Panc1 (cell line): ENCODE data around the gene MACROD2. TPM values are rescaled to one million over a fixed set of nuclear protein-coding genes. Genes with fewer than 3 reads are reported as not detected.

Experiments
- ATAC-seq: fragments of 200-7000 bp; cut with Tn5 transposase; 2 replicates; pipeline ENCODE4 v1.9.1; 2020; ENCODE audit warnings: mild to moderate bottlenecking, moderate library complexity
- BruUV-seq: library from RNA; stranded (reverse); fragments of 400-500 nt; replicated peaks from 2 replicates; lab custom pipeline; 2021; lab: Mats Ljungman, UMichigan
- CTCF ChIA-PET: fragments of 300-600 bp; sonication (Branson Sonifier 250); formaldehyde crosslinking; loops from one replicate; lab custom pipeline; 2022; ENCODE audit warnings: antibody characterized with exemption; lab: Charles Lee
- POLR2A ChIA-PET: fragments of 300-600 bp; sonication (Branson Sonifier 250); formaldehyde crosslinking; loops from one replicate; lab custom pipeline; 2022; ENCODE audit warnings: antibody characterized with exemption; lab: Charles Lee
- DNase-seq: peaks from one replicate; pipeline ENCODE4 v3.0.0-alpha.2; 2010; ENCODE audit warnings: low read depth, low spot score
- H3K27ac ChIP-seq: 2 replicates; pipeline ENCODE4 v1.5.1; 2011; ENCODE audit warnings: mild to moderate bottlenecking, low read length, inconsistent platforms
- H3K27me3 ChIP-seq: fragments of 200-500 bp; sonication (Bioruptor generic); 2 replicates; pipeline ENCODE4 v1.6.0; 2014; ENCODE audit warnings: low read length, inconsistent platforms; ENCODE audit not compliant: control insufficient read depth, insufficient read depth
- H3K36me3 ChIP-seq: fragments of 200-500 bp; sonication (Bioruptor generic); 2 replicates; pipeline ENCODE4 v1.5.1; 2014; ENCODE audit warnings: inconsistent platforms, mild to moderate bottlenecking, low read length, moderate library complexity; ENCODE audit not compliant: control insufficient read depth, insufficient read depth
- H3K4me1 ChIP-seq: 2 replicates; pipeline ENCODE4 v1.5.1; 2011; ENCODE audit warnings: inconsistent platforms, mild to moderate bottlenecking, low read length, moderate library complexity; ENCODE audit not compliant: control insufficient read depth, insufficient read depth
- H3K4me3 ChIP-seq, 2 experiments: 2 replicates each; pipeline ENCODE4 v1.5.1; 2011 to 2012; ENCODE audit warnings: low read depth in 2 of 2, low read length in 2 of 2, mild to moderate bottlenecking in 2 of 2, inconsistent platforms in 1 of 2, moderate library complexity in 1 of 2
- H3K9me3 ChIP-seq: fragments of 200-500 bp; sonication (Bioruptor generic); 2 replicates; pipeline ENCODE4 v1.5.1; 2014; ENCODE audit warnings: low read depth, mild to moderate bottlenecking, inconsistent platforms, low read length, moderate library complexity; ENCODE audit not compliant: control insufficient read depth, insufficient read depth
- POLR2AphosphoS5 ChIP-seq: IDR thresholded peaks from 2 replicates; pipeline ENCODE4 v1.6.1; 2012; ENCODE audit warnings: mild to moderate bottlenecking, low read depth, low read length, moderate library complexity
- REST ChIP-seq, 2 experiments: IDR thresholded peaks; 2 replicates each; pipeline ENCODE4 v1.6.1; 2011 to 2012; ENCODE audit warnings: low read depth in 2 of 2, control low read depth in 1 of 2, low read length in 1 of 2, mild to moderate bottlenecking in 1 of 2, moderate library complexity in 1 of 2; ENCODE audit not compliant: insufficient read depth in 1 of 2
- SIN3A ChIP-seq: IDR thresholded peaks from 2 replicates; pipeline ENCODE4 v1.6.1; 2012; ENCODE audit warnings: low read depth, mild to moderate bottlenecking, low read length, moderate library complexity, borderline replicate concordance; ENCODE audit not compliant: insufficient read depth
- TCF7L2 ChIP-seq: IDR thresholded peaks from 2 replicates; pipeline ENCODE4 v1.6.1; 2011; ENCODE audit warnings: mild to moderate bottlenecking, low read depth, low read length, inconsistent platforms
- in situ Hi-C: cut with HindIII; loops from 2 replicates; pipeline ENCODE4 v1.10.0; 2016; ENCODE audit warnings: low sequenced_read_pairs, low pct_unique_long_range_greater_than_20kb
- intact Hi-C: fragments of 100-400 bp; cut with micrococcal nuclease; formaldehyde crosslinking; loops from one replicate; pipeline ENCODE4 v1.10.0; 2022; ENCODE audit not compliant: unreplicated experiment
- total RNA-seq: library from RNA; stranded (reverse); gene quantifications from one replicate; pipeline ENCODE4 v1.2.1, GENCODE V29; 2021; ENCODE audit not compliant: unreplicated experiment
- TF ChIP-seq, protein P1 (sequence below): fragments of 450-650 bp; IDR thresholded peaks from 2 replicates; pipeline ENCODE4 v1.5.1; 2017; ENCODE audit warnings: mild to moderate bottlenecking

The MACROD2 gene
- total RNA-seq, 1 experiment from 2014 or later: 1.2 TPM

DNA sequence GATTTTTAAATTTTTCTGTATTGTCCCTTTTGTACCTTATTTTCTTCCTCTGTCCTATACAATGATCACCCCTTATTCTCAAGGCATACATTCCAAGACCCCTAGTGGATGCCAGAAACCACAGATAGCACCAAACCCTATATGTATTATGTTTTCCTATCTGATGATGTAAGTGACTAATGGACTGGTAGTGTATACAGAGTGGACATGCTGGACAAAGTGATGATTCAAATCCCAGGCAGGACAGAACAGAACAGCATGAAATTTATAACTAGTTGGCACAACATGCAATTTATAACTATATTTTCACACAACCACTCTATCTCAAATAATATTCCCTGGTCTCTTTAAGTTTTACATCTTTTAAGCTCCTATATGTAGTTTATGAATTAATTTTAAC lies 547.7 kb downstream of the MACROD2 start:
- Histone ChIP-seq H3K27ac (no peak overlapping the region), H3K27me3 (no peaks in the 10 kb centered on the region), H3K4me3 (no peak overlapping the region), H3K9me3 (no peaks in the 10 kb centered on the region; the same call in 1 of the 2 replicates), H3K4me1 (no peaks in the 10 kb centered on the region), H3K36me3 (no peaks in the 10 kb centered on the region)
- ChIA-PET POLR2A (no interaction called here), CTCF (no interaction called here)
- DNase-seq (no peak), ATAC-seq (no peak)
- TF ChIP-seq TCF7L2: no peak
- TF ChIP-seq SIN3A: no peak
- TF ChIP-seq, protein P1, sequence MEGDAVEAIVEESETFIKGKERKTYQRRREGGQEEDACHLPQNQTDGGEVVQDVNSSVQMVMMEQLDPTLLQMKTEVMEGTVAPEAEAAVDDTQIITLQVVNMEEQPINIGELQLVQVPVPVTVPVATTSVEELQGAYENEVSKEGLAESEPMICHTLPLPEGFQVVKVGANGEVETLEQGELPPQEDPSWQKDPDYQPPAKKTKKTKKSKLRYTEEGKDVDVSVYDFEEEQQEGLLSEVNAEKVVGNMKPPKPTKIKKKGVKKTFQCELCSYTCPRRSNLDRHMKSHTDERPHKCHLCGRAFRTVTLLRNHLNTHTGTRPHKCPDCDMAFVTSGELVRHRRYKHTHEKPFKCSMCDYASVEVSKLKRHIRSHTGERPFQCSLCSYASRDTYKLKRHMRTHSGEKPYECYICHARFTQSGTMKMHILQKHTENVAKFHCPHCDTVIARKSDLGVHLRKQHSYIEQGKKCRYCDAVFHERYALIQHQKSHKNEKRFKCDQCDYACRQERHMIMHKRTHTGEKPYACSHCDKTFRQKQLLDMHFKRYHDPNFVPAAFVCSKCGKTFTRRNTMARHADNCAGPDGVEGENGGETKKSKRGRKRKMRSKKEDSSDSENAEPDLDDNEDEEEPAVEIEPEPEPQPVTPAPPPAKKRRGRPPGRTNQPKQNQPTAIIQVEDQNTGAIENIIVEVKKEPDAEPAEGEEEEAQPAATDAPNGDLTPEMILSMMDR: no peak
- no peak for TF ChIP-seq REST (IDR thresholded peaks at IDR 0.05; ENCODE audit: insufficient read depth in 1 of 2, low read depth in 2 of 2, low read length in 1 of 2)
- no peak for TF ChIP-seq POLR2AphosphoS5
- no TSS peak for BruUV-seq
- intact Hi-C loops: no loop called here
- in situ Hi-C loops: no loop called here

GRCh38 chr20:14544688-14545087 lies 549.4 kb downstream of the MACROD2 start:
- Histone ChIP-seq H3K27ac (no peak overlapping the region), H3K9me3 (no peaks in the 10 kb centered on the region; the same call in 1 of the 2 replicates), H3K27me3 (no peaks in the 10 kb centered on the region), H3K36me3 (no peaks in the 10 kb centered on the region), H3K4me3 (no peak overlapping the region), H3K4me1 (no peaks in the 10 kb centered on the region)
- no TSS peak for BruUV-seq
- DNase-seq (no peak), ATAC-seq (no peak)
- in situ Hi-C loops (no loop called here), intact Hi-C loops (no loop called here)
- CTCF ChIA-PET: interaction anchor here (0.6 kb wide), 1 partner anchor 650 kb away, joined by 3 read pairs; no protein-coding TSS in a partner anchor
- no peak for TF ChIP-seq POLR2AphosphoS5
- TF ChIP-seq, protein P1: no peak
- TF ChIP-seq SIN3A: no peak
- TF ChIP-seq REST (IDR thresholded peaks at IDR 0.05; ENCODE audit: insufficient read depth in 1 of 2, low read depth in 2 of 2, low read length in 1 of 2): no peak
- no peak for TF ChIP-seq TCF7L2
- POLR2A ChIA-PET: no interaction called here
